Measurements from ENCODE around the gene RSPH10B. TPM values are rescaled to one million over a fixed set of nuclear protein-coding genes. Genes with fewer than 3 reads are reported as not detected.
A peak's percentile ranks its signal among the peaks of the same experiment; 100 is the strongest.
"Not testable (repeated sequence)": the region's sequence is repeated elsewhere in the genome, so short reads cannot be mapped to it uniquely, and the experiment has no call there.

Gene RSPH10B
- total RNA-seq: 0.27 TPM

DNA sequence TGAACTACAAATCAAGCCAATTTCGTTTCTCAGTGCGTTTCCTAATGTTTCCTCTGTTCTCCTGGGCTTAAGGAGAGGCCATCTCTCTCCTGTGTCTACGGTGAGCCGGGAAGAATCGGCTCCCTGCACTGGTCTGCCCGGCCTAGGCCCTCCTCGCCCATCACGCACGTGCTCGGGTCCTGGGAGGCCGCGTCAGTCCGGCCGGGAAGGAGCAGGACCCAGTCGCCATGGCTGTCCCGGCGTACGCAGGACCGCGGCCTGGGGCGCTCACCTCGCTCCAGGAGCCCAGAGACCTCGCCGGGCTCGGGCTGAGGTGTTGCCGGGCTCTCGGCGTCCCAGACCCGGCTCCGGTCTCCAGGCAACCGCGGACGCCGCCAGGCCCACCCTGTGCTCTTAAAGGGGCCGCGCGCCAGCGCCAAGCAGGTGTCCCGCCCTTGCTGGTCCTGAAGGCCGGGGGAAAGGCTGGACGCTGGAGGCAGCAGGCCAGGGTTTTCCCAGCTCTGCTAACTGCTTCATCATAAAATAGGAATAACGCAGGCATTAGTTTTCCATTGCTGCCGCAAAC is at the start of gene RSPH10B:
TSS of gene RSPH10B (minus strand) at position 343 of the 565 bp plus-strand sequence. CDS start 3,573 bp downstream, outside the sequence.
- intact Hi-C loops (cut with DNase I); DNase-seq (ENCODE audit: low spot score): not testable (repeated sequence)
- ATAC-seq: peak; percentile 74

GRCh38 chr7:6016653-6016966 is 46.1 kb upstream of the RSPH10B start:
- no peak for DNase-seq (ENCODE audit: low spot score)
- ATAC-seq: no peak
- intact Hi-C loops (cut with DNase I): no loop called here

DNA sequence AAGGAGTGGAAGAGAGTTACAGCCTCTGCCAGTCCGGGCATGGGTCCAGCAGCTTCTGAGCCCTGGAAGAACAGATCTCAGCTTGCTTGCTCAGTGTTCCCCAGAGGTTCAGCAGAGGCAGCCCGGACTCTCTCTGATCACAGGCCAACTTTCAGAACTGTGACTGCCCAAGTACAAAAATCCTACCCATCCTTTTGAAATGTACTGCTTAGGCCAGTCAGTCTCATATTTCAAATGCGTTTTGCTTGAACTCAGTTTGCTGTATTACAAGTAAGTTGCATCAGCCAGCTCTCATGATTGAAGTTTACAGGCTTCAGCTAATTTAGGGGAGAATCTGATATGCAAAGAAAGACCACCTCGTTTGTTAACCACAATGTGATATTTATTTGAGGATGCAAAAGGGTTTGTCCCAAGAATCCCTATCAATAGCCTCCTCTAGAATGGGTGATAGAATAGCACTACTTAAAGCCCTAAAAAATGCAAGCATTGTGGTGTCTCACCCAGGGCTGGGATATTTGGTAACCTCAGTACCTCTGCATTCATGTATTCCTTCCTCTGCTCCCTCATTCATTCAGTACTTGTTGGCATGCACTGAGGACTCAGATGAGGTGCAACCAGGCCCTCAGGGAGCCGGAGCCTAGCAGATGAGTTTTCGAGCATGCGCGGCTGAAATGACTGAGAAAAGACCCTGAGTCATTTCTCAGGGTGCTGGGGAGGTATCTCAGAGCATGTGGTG is 45.6 kb upstream of the RSPH10B start:
- DNase-seq (ENCODE audit: low spot score) (peak; percentile 79), ATAC-seq (peak; percentile 92)
- intact Hi-C loops (cut with DNase I): no loop called here

DNA sequence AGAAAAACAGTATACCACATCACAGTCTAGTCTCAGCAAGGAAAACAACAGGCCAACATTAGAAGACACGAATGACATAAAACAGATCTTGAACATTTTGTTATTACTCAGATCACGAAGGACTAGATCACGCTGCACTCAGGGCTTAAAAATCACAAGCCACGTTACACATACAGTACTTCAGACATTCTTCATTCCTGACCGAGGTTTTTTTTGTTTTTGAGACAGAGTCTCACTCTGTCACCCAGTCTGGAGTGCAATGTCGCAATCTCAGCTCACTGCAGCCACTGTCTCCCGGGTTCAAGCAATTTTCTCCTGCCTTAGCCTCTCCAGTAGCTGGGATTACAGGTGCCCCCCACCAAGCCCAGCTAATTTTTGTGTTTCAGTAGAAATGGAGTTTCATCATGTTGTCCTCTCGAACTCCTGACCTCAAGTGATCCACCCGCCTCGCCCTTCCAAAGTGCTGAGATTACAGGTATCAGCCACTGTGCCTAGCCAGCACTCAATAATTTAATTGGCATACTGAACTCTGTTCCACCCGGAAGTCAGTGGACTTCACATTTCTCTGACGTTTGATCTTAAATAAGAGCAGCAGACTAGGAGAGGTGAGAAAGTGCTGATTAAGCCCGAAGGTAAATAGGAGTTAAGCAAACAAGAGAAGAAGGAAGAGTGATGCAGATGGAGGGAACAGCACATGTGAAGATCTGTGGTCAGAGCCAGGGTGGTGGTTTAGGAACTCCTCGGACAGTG is 42.0 kb upstream of the RSPH10B start:
- intact Hi-C loops (cut with DNase I): no loop called here
- ATAC-seq (no peak), DNase-seq (ENCODE audit: low spot score) (no peak)

DNA sequence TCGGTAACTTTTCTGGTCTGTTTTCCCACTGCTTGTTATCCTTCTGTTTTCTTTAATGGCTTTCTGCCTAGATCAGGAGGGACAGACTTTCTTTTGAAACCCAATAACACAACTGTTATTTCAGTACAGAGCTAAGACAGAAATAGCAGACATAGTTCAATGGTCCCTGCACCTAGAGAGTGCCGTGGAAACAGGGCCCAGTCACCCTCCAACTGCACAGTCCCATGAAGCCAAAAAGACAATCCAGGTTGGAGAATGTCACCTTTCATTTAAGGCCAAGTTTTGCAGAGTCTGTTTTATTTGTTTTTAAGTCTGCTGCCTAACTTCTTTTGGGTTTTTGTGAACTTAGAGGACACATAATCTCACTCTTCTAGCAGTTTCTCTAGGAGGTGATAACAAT is 41.1 kb upstream of the RSPH10B start:
- intact Hi-C loops (cut with DNase I): no loop called here
- DNase-seq (ENCODE audit: low spot score): no peak
- no peak for ATAC-seq

DNA sequence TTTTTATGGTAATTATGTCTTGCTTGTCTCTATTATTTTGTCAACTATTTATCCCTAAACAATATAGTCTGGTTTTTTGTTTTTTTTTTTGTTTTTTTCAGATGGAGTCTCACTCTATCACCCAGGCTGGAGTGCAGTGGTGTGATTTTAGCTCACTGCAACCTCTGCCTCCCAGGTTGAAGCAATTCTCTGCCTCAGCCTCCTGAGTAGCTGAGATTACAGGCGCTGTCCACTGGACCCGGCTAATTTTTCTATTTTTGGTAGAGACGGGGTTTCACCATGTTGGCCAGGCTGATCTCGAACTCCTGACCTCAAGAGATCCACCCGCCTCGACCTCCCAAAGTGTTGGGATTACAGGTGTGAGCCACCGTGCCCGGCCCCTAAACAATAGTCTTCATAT is 39.9 kb upstream of the RSPH10B start:
- ATAC-seq; intact Hi-C loops (cut with DNase I): not testable (repeated sequence)
- peak; percentile 34 for DNase-seq (ENCODE audit: low spot score)

- intact Hi-C loops (cut with DNase I): no loop called here
- ATAC-seq: peak; percentile 99
Observed at GRCh38 chr7:6008668-6009611, 38.5 kb upstream of the RSPH10B start, which contains the start of the genes AIMP2 and PMS2. TSS of gene AIMP2 (plus strand) at chr7:6009272. CDS start at chr7:6009364, 92 bp downstream. TSS of gene PMS2 (minus strand) at chr7:6009049. CDS start at chr7:6009019, 30 bp downstream.

GRCh38 chr7:6007835-6008590 is 37.5 kb upstream of the RSPH10B start:
- ATAC-seq; DNase-seq (ENCODE audit: low spot score); intact Hi-C loops (cut with DNase I): not testable (repeated sequence)

More at GRCh38 chr7:6008668-6009611, 38.5 kb upstream of the RSPH10B start, which contains the start of the genes AIMP2 and PMS2:
- peak; percentile 99 for DNase-seq (ENCODE audit: low spot score)

DNA sequence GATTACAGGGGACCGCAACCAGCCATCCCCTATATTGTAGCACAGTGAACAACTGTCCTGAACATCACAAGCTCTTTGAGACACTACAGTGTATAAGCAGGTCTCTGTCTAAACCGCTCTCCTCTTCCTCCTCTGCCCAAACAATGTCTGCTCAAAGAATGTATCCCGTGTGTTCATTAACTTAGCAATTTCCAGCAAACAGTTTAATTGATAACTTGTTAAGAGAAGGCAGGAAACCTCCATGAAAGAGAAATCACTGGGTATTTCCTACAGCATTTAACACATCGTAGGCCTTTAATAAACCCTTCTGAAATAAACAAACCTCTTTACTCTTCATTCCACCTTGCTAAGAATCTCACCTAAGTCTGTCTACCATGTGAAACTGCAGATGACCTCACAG is 36.9 kb upstream of the RSPH10B start:
- DNase-seq (ENCODE audit: low spot score) (no peak), ATAC-seq (no peak)
- intact Hi-C loops (cut with DNase I): no loop called here

- ATAC-seq (peak; percentile 83), DNase-seq (ENCODE audit: low spot score) (no peak)
- intact Hi-C loops (cut with DNase I): loop anchor here (10.0 kb wide), 1 partner anchor 327 kb away; no protein-coding TSS in a partner anchor
Observed at GRCh38 chr7:5997210-5997808, 26.8 kb upstream of the RSPH10B start.

- ATAC-seq; intact Hi-C loops (cut with DNase I); DNase-seq (ENCODE audit: low spot score): not testable (repeated sequence)
Observed at GRCh38 chr7:5987061-5987460, 16.6 kb upstream of the RSPH10B start.

- intact Hi-C loops (cut with DNase I); ATAC-seq; DNase-seq (ENCODE audit: low spot score): not testable (repeated sequence)
Observed at GRCh38 chr7:5979680-5980314, 9.3 kb upstream of the RSPH10B start.

DNA sequence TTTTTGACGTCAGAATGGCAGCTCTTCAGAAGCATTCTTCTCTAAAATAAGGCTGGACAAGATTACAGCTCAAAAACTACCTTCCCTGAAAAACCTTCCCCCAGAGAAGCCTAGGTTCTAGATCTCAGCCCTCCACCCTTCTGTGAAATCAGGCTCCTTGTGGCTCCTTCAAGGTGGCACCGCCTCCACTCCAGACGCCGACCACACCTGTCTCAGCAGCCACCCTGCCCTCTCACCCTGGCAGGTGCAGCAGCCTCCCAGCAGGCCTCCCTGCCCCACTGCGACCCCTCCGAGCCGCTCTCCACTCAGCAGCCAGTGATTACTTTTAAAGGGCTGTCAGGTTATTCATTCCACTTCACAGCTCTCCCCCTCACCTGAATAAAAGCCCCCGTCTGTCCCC is 3.1 kb upstream of the RSPH10B start:
- intact Hi-C loops (cut with DNase I); DNase-seq (ENCODE audit: low spot score); ATAC-seq: not testable (repeated sequence)

DNA sequence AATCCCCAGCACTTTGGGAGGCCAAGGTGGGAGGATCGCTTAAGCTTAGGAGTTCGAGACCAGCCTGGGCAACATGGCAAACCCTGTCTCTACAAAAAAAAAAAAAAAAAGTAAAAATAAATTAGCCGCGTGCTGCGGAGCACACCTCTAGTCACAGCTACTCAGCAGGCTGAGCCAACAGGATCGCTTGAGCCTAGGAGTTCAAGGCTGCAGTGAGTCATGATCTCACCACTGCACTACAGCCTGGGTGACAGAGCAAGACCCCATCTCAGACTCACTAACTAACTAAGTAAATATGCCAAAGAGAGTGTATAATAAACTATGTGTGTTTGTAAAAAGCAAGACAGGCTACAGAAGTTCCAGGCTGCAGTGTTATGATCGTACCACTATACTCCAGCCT is 6.7 kb downstream of the RSPH10B start:
- DNase-seq (ENCODE audit: low spot score); ATAC-seq; intact Hi-C loops (cut with DNase I): not testable (repeated sequence)

- DNase-seq (ENCODE audit: low spot score); ATAC-seq; intact Hi-C loops (cut with DNase I): not testable (repeated sequence)
Observed at GRCh38 chr7:5963205-5963604, 7.3 kb downstream of the RSPH10B start.

- intact Hi-C loops (cut with DNase I); DNase-seq (ENCODE audit: low spot score); ATAC-seq: not testable (repeated sequence)
Observed at GRCh38 chr7:5934945-5935450, 35.5 kb downstream of the RSPH10B start.
